ENCODE measurements around the gene IL3.

DNA sequence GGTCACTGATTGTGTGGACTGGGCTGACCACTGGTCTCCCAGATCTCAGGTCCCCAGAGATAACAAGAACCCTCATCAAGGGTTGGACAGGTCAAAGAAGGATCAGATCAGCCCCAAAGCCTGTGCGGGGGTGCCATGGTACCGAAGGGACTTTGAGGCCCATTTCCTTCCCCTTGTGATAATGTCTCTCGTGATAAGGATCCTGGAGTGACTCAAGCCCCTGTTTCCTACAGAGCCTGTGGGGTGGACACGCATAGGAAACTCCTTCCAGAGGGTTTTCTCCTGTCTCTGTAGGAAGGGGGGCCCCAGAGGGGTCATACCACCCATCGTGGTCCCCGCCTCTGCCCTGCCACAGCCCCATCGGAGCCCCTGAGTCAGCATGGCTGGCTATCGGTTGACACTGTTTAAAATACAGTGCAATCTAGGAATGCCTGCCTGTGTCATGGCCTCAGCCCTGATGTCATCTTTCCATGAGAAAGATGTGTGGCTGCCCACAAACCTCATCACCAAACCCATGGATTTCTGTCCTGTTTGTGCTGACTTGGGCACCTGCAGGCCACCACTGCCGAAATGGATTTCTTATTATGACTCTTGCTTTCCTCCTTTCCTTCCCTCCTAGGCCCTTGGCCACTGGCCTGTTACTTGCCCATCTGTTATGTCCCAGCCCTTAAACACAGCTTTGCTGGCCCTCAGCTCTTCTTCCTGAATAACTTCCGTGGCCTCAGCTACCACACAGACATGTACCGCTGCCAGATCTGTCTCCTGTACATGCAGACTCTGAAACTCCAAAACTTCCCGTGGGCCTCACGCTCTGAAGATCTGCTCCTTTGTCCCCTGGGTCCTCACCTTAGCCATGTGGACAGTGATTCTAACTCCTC lies 10.2 kb downstream of the IL3 start:
- TF ChIP-seq, protein P1, sequence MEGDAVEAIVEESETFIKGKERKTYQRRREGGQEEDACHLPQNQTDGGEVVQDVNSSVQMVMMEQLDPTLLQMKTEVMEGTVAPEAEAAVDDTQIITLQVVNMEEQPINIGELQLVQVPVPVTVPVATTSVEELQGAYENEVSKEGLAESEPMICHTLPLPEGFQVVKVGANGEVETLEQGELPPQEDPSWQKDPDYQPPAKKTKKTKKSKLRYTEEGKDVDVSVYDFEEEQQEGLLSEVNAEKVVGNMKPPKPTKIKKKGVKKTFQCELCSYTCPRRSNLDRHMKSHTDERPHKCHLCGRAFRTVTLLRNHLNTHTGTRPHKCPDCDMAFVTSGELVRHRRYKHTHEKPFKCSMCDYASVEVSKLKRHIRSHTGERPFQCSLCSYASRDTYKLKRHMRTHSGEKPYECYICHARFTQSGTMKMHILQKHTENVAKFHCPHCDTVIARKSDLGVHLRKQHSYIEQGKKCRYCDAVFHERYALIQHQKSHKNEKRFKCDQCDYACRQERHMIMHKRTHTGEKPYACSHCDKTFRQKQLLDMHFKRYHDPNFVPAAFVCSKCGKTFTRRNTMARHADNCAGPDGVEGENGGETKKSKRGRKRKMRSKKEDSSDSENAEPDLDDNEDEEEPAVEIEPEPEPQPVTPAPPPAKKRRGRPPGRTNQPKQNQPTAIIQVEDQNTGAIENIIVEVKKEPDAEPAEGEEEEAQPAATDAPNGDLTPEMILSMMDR (IDR thresholded peaks at IDR 0.05), result no peak
- no peak for TF ChIP-seq POLR2A (IDR thresholded peaks at IDR 0.05)
- TF ChIP-seq POLR2AphosphoS5 (IDR thresholded peaks at IDR 0.05), result no peak
